Activated T-cell treated with anti-CD3 and anti-CD28 coated beads, Interleukin-2, amount 50 U/mL, for 72 hours (primary cell): Measurements from ENCODE around the gene BOC. TPM values are rescaled to one million over a fixed set of nuclear protein-coding genes. Genes with fewer than 3 reads are reported as not detected.
"Not testable (repeated sequence)": the region's sequence is repeated elsewhere in the genome, so short reads cannot be mapped to it uniquely, and the experiment has no call there.

Experiments used
- ATAC-seq, 2 donors: fragments of 150-1000 bp; cut with Tn5 transposase; replicated peaks in 1 of 2; 2 replicates each; pipeline ENCODE4 v1.10.0; 2021; ENCODE audit warnings: moderate library complexity in 2 of 2, mild to moderate bottlenecking in 1 of 2
- DNase-seq, 2 donors: peaks; one replicate each; pipeline ENCODE4 v3.0.0; 2021 to 2022; ENCODE audit warnings: mixed read lengths in 1 of 2
- H3K27ac Mint-ChIP-seq: one replicate; pipeline ENCODE4 v1.8.0; 2022; ENCODE audit warnings: mild to moderate bottlenecking, moderate library complexity, mixed read lengths
- H3K27me3 Mint-ChIP-seq: one replicate; pipeline ENCODE4 v1.8.0; 2022; ENCODE audit warnings: low read depth, mixed read lengths
- H3K36me3 Mint-ChIP-seq, 2 donors: one replicate each; pipeline ENCODE4 v1.8.0; 2022; ENCODE audit warnings: mixed read lengths in 2 of 2, mild to moderate bottlenecking in 1 of 2; ENCODE audit not compliant: insufficient read depth in 2 of 2
- H3K4me1 Mint-ChIP-seq: one replicate; pipeline ENCODE4 v1.8.0; 2022; ENCODE audit warnings: low read depth, mixed read lengths
- H3K4me3 Mint-ChIP-seq, 2 donors: one replicate each; pipeline ENCODE4 v1.8.0; 2022; ENCODE audit warnings: mild to moderate bottlenecking in 2 of 2, mixed read lengths in 2 of 2, moderate library complexity in 2 of 2
- H3K9me3 Mint-ChIP-seq, 2 donors: one replicate each; pipeline ENCODE4 v1.8.0; 2022; ENCODE audit warnings: mixed read lengths in 2 of 2
- total RNA-seq, 2 donors: library from RNA; stranded (reverse); gene quantifications; one replicate each; pipeline ENCODE4 v1.2.3, GENCODE V29; 2022

BOC gene
- total RNA-seq = under 1 TPM; 0.19 to 0.31 TPM

- no peak within 1 kb of the TSS for H3K27ac Mint-ChIP-seq
- H3K9me3 Mint-ChIP-seq = no peaks in the 10 kb centered on the region
- H3K4me1 Mint-ChIP-seq = peaks cover 12% of the 10 kb centered on the region
- peak; percentile 72 to 81 for ATAC-seq
- H3K36me3 Mint-ChIP-seq = peaks cover 0 to 5% of the 10 kb centered on the region in 2 donors
- H3K27me3 Mint-ChIP-seq = peaks cover 69% of the 10 kb centered on the region
- peak; percentile 14 to 20 for DNase-seq
- peak within 1 kb of the TSS; percentile 80 to 88 for H3K4me3 Mint-ChIP-seq
These were observed at the start of gene BOC for GRCh38 chr3:113211330-113212149. BOC (plus strand) TSS chr3:113211557; CDS start chr3:113249803, 38,246 bp downstream.

- DNase-seq = no peak
- Mint-ChIP-seq H3K27me3 (no peaks in the 10 kb centered on the region), H3K4me1 (no peaks in the 10 kb centered on the region), H3K36me3 (no peaks in the 10 kb centered on the region), H3K9me3 (peaks cover 0 to 2% of the 10 kb centered on the region in 2 donors), H3K4me3 (no peak overlapping the region), H3K27ac (no peak overlapping the region)
- ATAC-seq = no peak
These were observed 49.7 kb upstream of the BOC start for GRCh38 chr3:113161661-113162060.

- no peak overlapping the region for H3K4me3 Mint-ChIP-seq
- no peak for DNase-seq
These were observed 48.2 kb upstream of the BOC start for GRCh38 chr3:113163152-113163551.

GRCh38 chr3:113165841-113166240, 45.5 kb upstream of the BOC start:
- Mint-ChIP-seq H3K4me1 (no peaks in the 10 kb centered on the region), H3K9me3 (peaks cover 0 to 2% of the 10 kb centered on the region in 2 donors), H3K27ac (no peak overlapping the region), H3K4me3 (no peak overlapping the region), H3K36me3 (no peaks in the 10 kb centered on the region), H3K27me3 (no peaks in the 10 kb centered on the region)
- ATAC-seq = no peak
- no peak for DNase-seq

More at GRCh38 chr3:113163152-113163551, 48.2 kb upstream of the BOC start:
- peaks cover 0 to 2% of the 10 kb centered on the region in 2 donors for H3K9me3 Mint-ChIP-seq
- ATAC-seq = no peak
- H3K4me1 Mint-ChIP-seq = no peaks in the 10 kb centered on the region
- H3K36me3 Mint-ChIP-seq = no peaks in the 10 kb centered on the region
- no peaks in the 10 kb centered on the region for H3K27me3 Mint-ChIP-seq
- H3K27ac Mint-ChIP-seq = no peak overlapping the region

- DNase-seq (no peak), ATAC-seq (no peak)
- Mint-ChIP-seq H3K27ac (no peak overlapping the region), H3K27me3 (no peaks in the 10 kb centered on the region), H3K4me1 (no peaks in the 10 kb centered on the region), H3K9me3 (peaks cover 0 to 2% of the 10 kb centered on the region in 2 donors), H3K4me3 (no peak overlapping the region), H3K36me3 (no peaks in the 10 kb centered on the region)
These were observed 45.0 kb upstream of the BOC start for GRCh38 chr3:113166357-113166718.

GRCh38 chr3:113166719-113167492, 44.5 kb upstream of the BOC start:
- Mint-ChIP-seq H3K4me1 (no peaks in the 10 kb centered on the region), H3K4me3 (no peak overlapping the region), H3K27ac (no peak overlapping the region), H3K36me3 (no peaks in the 10 kb centered on the region), H3K27me3 (peaks cover 3% of the 10 kb centered on the region), H3K9me3 (peaks cover 0 to 2% of the 10 kb centered on the region in 2 donors)
- ATAC-seq (no peak), DNase-seq (no peak)

- ATAC-seq (no peak), DNase-seq (no peak)
- Mint-ChIP-seq H3K27me3 (peaks cover 10% of the 10 kb centered on the region), H3K27ac (no peak overlapping the region), H3K4me1 (no peaks in the 10 kb centered on the region), H3K36me3 (no peaks in the 10 kb centered on the region), H3K9me3 (peaks cover 0 to 2% of the 10 kb centered on the region in 2 donors), H3K4me3 (no peak overlapping the region)
These were observed 43.2 kb upstream of the BOC start for GRCh38 chr3:113167825-113168801.

GRCh38 chr3:113169891-113170452, 41.4 kb upstream of the BOC start:
- Mint-ChIP-seq H3K4me3 (no peak overlapping the region), H3K27ac (no peak overlapping the region), H3K4me1 (no peaks in the 10 kb centered on the region), H3K36me3 (no peaks in the 10 kb centered on the region), H3K9me3 (no peaks in the 10 kb centered on the region), H3K27me3 (peaks cover 10% of the 10 kb centered on the region)
- no peak for ATAC-seq
- DNase-seq = no peak

- H3K36me3 Mint-ChIP-seq = no peaks in the 10 kb centered on the region
- H3K4me3 Mint-ChIP-seq = no peak overlapping the region
- peaks cover 10% of the 10 kb centered on the region for H3K27me3 Mint-ChIP-seq
- H3K4me1 Mint-ChIP-seq = no peaks in the 10 kb centered on the region
- DNase-seq (no peak), ATAC-seq (no peak)
- H3K9me3 Mint-ChIP-seq = no peaks in the 10 kb centered on the region
- no peak overlapping the region for H3K27ac Mint-ChIP-seq
These were observed 40.6 kb upstream of the BOC start for GRCh38 chr3:113170771-113171170.

- H3K9me3 Mint-ChIP-seq, H3K4me1 Mint-ChIP-seq, H3K4me3 Mint-ChIP-seq, ATAC-seq, DNase-seq, H3K27me3 Mint-ChIP-seq, H3K27ac Mint-ChIP-seq, H3K36me3 Mint-ChIP-seq: not testable (repeated sequence)
These were observed 39.6 kb upstream of the BOC start for GRCh38 chr3:113171675-113172300.

GRCh38 chr3:113173102-113173501, 38.3 kb upstream of the BOC start:
- no peaks in the 10 kb centered on the region for H3K9me3 Mint-ChIP-seq
- no peaks in the 10 kb centered on the region for H3K36me3 Mint-ChIP-seq

GRCh38 chr3:113174304-113174703, 37.1 kb upstream of the BOC start:
- ATAC-seq = no peak
- H3K27me3 Mint-ChIP-seq = peaks cover 10% of the 10 kb centered on the region
- H3K27ac Mint-ChIP-seq = no peak overlapping the region

More at GRCh38 chr3:113173102-113173501, 38.3 kb upstream of the BOC start:
- Mint-ChIP-seq H3K27me3 (peaks cover 10% of the 10 kb centered on the region), H3K27ac (no peak overlapping the region), H3K4me1 (no peaks in the 10 kb centered on the region), H3K4me3 (no peak overlapping the region)
- ATAC-seq (no peak), DNase-seq (no peak)

More at GRCh38 chr3:113174304-113174703, 37.1 kb upstream of the BOC start:
- Mint-ChIP-seq H3K9me3 (no peaks in the 10 kb centered on the region), H3K4me1 (no peaks in the 10 kb centered on the region), H3K36me3 (no peaks in the 10 kb centered on the region), H3K4me3 (no peak overlapping the region)
- no peak for DNase-seq
